Gastrocnemius medialis (tissue), 4 donors: Measurements from ENCODE around the gene EIF4E2. TPM values are rescaled to one million over a fixed set of nuclear protein-coding genes. Genes with fewer than 3 reads are reported as not detected.
A peak's percentile ranks its signal among the peaks of the same experiment; 100 is the strongest.

Source experiments
- ATAC-seq, 2 donors: fragments of 150-250 bp; one replicate each; pipeline ENCODE4 v1.9.1; 2016
- DNase-seq, 2 donors: peaks; one replicate each; pipeline ENCODE4 v3.0.0-alpha.2; 2019
- H3K27ac ChIP-seq, 4 donors: fragments of 200-600 bp; sonication (generic); 1 replicate in 1 of 4; 2 replicates in 3 of 4; pipeline ENCODE4 v1.5.1; 2016 to 2018; ENCODE audit warnings: mild to moderate bottlenecking in 2 of 4, moderate library complexity in 1 of 4
- H3K27me3 ChIP-seq, 3 donors: fragments of 200-600 bp; sonication (generic) in 2 of 3; 1 replicate in 1 of 3; 2 replicates in 2 of 3; pipeline versions ENCODE4 v1.5.1 to v1.6.0; 2016 to 2019; ENCODE audit warnings: mild to moderate bottlenecking in 1 of 3, moderate library complexity in 1 of 3
- H3K36me3 ChIP-seq, 2 donors: fragments of 200-600 bp; sonication (generic) in 1 of 2; one replicate each; pipeline ENCODE4 v1.5.1; 2017 to 2018
- H3K4me1 ChIP-seq, 2 donors: fragments of 200-600 bp; sonication (generic) in 1 of 2; one replicate each; pipeline ENCODE4 v1.5.1; 2016 to 2017; ENCODE audit warnings: mild to moderate bottlenecking in 2 of 2
- H3K4me3 ChIP-seq, 4 donors: fragments of 200-600 bp; sonication (generic) in 3 of 4; 1 replicate in 1 of 4; 2 replicates in 3 of 4; pipeline ENCODE4 v1.5.1; 2016 to 2019; ENCODE audit warnings: mild to moderate bottlenecking in 2 of 4
- H3K9me3 ChIP-seq, 3 donors: fragments of 200-600 bp; sonication (generic) in 2 of 3; 1 replicate in 1 of 3; 2 replicates in 2 of 3; pipeline ENCODE4 v1.5.1; 2016 to 2019
- POLR2A ChIP-seq, 2 donors: fragments of 450-650 bp; IDR thresholded peaks; one replicate each; pipeline ENCODE4 v1.6.1; 2017; ENCODE audit warnings: antibody characterized with exemption in 2 of 2, mild to moderate bottlenecking in 2 of 2, moderate library complexity in 2 of 2
- in situ Hi-C, 4 donors: fragments of 200-750 bp; cut with MboI; loops; one replicate each; pipeline versions ENCODE4 v1.15.0 to v1.8.0; 2017; ENCODE audit warnings: low sequenced_read_pairs in 4 of 4
- intact Hi-C: fragments of 100-400 bp; cut with DNase I; formaldehyde crosslinking; loops from one replicate; pipeline ENCODE4 v1.15.1; 2023; ENCODE audit warnings: low total_unique reads
- total RNA-seq, 4 donors: library from RNA; depleted of rRNA; stranded (reverse); fragments of >200 nt; gene quantifications; one replicate each; pipeline versions ENCODE4 v1.1.0 to v1.2.3, GENCODE V29; 2016
- TF ChIP-seq, protein P1 (sequence below), 5 experiments: fragments of 450-650 bp in 3 of 5; fragments of 200-600 bp in 2 of 5; sonication (generic) in 2 of 5; IDR thresholded peaks in 4 of 5; conservative IDR thresholded peaks in 1 of 5; 1 replicate in 4 of 5; 2 replicates in 1 of 5; pipeline ENCODE4 v1.5.1; 2016 to 2019; ENCODE audit warnings: antibody characterized with exemption in 5 of 5, mild to moderate bottlenecking in 3 of 5, moderate library complexity in 3 of 5

Gene EIF4E2
- total RNA-seq, 4 donors from 2014 or later, result 57.9 to 111 (median 71.2) TPM

GRCh38 chr2:232520489-232520888 is 30.0 kb upstream of the EIF4E2 start:
- TF ChIP-seq, protein P1, sequence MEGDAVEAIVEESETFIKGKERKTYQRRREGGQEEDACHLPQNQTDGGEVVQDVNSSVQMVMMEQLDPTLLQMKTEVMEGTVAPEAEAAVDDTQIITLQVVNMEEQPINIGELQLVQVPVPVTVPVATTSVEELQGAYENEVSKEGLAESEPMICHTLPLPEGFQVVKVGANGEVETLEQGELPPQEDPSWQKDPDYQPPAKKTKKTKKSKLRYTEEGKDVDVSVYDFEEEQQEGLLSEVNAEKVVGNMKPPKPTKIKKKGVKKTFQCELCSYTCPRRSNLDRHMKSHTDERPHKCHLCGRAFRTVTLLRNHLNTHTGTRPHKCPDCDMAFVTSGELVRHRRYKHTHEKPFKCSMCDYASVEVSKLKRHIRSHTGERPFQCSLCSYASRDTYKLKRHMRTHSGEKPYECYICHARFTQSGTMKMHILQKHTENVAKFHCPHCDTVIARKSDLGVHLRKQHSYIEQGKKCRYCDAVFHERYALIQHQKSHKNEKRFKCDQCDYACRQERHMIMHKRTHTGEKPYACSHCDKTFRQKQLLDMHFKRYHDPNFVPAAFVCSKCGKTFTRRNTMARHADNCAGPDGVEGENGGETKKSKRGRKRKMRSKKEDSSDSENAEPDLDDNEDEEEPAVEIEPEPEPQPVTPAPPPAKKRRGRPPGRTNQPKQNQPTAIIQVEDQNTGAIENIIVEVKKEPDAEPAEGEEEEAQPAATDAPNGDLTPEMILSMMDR (IDR thresholded peaks at IDR 0.05 in 4 of 5, conservative IDR thresholded peaks at IDR 0.05 in 1 of 5), result no peak
- TF ChIP-seq POLR2A (IDR thresholded peaks at IDR 0.05), result no peak
- ATAC-seq (no peak), DNase-seq (no peak)
- intact Hi-C loops, result loop anchor here (10.0 kb wide), 1 partner anchor 206 kb away; no protein-coding TSS in a partner anchor
- Histone ChIP-seq H3K4me3 (no peak overlapping the region), H3K9me3 (no peaks in the 10 kb centered on the region), H3K27ac (no peak overlapping the region), H3K36me3 (no peaks in the 10 kb centered on the region), H3K27me3 (peaks cover 0 to 7% (median 0%) of the 10 kb centered on the region in 3 donors), H3K4me1 (peaks cover 17 to 26% of the 10 kb centered on the region in 2 donors)
- in situ Hi-C loops, result loop anchor here in 1 of 4 donors (25.0 kb wide), 1 partner anchor 608 kb away; no protein-coding TSS in a partner anchor

DNA sequence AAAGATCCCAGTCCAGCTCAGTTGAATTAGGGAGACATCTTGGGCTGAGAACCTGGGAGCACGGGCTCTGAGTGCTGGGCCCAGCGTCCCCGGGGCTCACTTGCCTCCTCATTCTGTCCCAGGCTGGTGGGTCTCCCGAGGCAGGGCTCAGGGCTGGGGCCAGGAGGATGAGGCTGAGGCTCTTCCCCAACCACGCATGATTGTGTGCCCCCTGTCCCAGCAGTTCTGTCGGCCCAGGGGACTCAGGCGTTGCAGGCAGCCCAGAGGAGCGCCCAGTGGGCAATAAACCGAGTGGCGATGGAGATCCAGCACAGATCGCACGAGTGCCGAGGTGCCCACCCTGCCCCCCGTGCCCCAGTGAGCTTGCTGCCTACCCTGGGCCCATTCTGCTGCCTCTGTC is 29.4 kb upstream of the EIF4E2 start:
- in situ Hi-C loops, result loop anchor here in 1 of 4 donors (25.0 kb wide), 1 partner anchor 609 kb away; no protein-coding TSS in a partner anchor

GRCh38 chr2:232521959-232522622 is 28.4 kb upstream of the EIF4E2 start:
- peak; percentile 12 to 18 for ATAC-seq

More for the DNA sequence above, 29.4 kb upstream of the EIF4E2 start:
- no peak overlapping the region for H3K27ac ChIP-seq
- ATAC-seq (no peak), DNase-seq (no peak)
- H3K4me3 ChIP-seq, result no peak overlapping the region
- H3K36me3 ChIP-seq, result no peaks in the 10 kb centered on the region
- peaks cover 0 to 7% (median 0%) of the 10 kb centered on the region in 3 donors for H3K27me3 ChIP-seq
- H3K9me3 ChIP-seq, result no peaks in the 10 kb centered on the region
- H3K4me1 ChIP-seq, result peaks cover 13 to 30% of the 10 kb centered on the region in 2 donors
- TF ChIP-seq, protein P1 (IDR thresholded peaks at IDR 0.05 in 4 of 5, conservative IDR thresholded peaks at IDR 0.05 in 1 of 5), result no peak
- TF ChIP-seq POLR2A (IDR thresholded peaks at IDR 0.05), result no peak
- intact Hi-C loops, result loop anchor here (10.0 kb wide), 1 partner anchor 206 kb away; no protein-coding TSS in a partner anchor

DNA sequence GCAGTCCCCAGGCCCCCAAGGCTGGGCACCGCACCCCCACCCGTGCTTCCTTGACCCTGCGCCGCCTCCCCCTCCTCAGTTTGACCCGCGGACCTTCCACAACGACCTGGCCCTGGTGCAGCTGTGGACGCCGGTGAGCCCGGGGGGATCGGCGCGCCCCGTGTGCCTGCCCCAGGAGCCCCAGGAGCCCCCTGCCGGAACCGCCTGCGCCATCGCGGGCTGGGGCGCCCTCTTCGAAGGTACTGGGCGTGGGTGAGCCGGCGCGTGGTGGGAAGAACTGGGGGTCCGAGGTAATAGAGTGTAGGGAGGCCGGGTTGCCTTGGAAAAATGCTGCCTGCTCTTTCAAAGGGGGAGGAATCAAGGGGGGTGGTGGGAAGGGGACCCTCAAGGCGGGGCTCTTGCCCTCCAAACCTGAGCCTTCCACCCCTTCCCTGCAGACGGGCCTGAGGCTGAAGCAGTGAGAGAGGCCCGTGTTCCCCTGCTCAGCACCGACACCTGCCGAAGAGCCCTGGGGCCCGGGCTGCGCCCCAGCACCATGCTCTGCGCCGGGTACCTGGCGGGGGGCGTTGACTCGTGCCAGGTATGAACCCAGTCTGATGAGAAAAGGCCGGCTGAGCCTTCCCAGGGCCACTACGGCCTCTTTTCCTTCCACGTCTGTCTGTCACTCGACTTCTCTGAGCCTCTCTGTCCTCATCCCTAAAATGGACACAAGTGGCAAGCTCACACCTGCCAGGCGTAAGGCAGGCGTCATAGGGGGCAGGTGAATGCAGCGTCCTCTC is 27.7 kb upstream of the EIF4E2 start:
- peaks cover 0 to 7% (median 0%) of the 10 kb centered on the region in 3 donors for H3K27me3 ChIP-seq
- no peak for ATAC-seq
- peaks cover 25 to 38% of the 10 kb centered on the region in 2 donors for H3K4me1 ChIP-seq

More at GRCh38 chr2:232521959-232522622, 28.4 kb upstream of the EIF4E2 start:
- TF ChIP-seq, protein P1 (IDR thresholded peaks at IDR 0.05 in 4 of 5, conservative IDR thresholded peaks at IDR 0.05 in 1 of 5), result peak in 4 of 5 experiments; percentile 85 to 97 (median 96)
- no peak for TF ChIP-seq POLR2A (IDR thresholded peaks at IDR 0.05)
- peaks cover 18 to 34% of the 10 kb centered on the region in 2 donors for H3K4me1 ChIP-seq
- H3K4me3 ChIP-seq, result peak overlapping the region; percentile 27 to 49 (median 38)
- in situ Hi-C loops, result loop anchor here in 1 of 4 donors (25.0 kb wide), 1 partner anchor 610 kb away; no protein-coding TSS in a partner anchor
- H3K27me3 ChIP-seq, result peaks cover 0 to 7% (median 0%) of the 10 kb centered on the region in 3 donors
- no peaks in the 10 kb centered on the region for H3K36me3 ChIP-seq
- no peaks in the 10 kb centered on the region for H3K9me3 ChIP-seq
- peak overlapping the region in 1 of 4 donors; percentile 93 for H3K27ac ChIP-seq
- intact Hi-C loops, result loop anchor here (1.0 to 10.0 kb wide), 3 partner anchors 76 to 597 kb away; no protein-coding TSS in a partner anchor
- peak in 1 of 2 donors; percentile 44 for DNase-seq

More for the DNA sequence above, 27.7 kb upstream of the EIF4E2 start:
- in situ Hi-C loops, result loop anchor here in 1 of 4 donors (25.0 kb wide), 1 partner anchor 611 kb away; no protein-coding TSS in a partner anchor
- no peak for DNase-seq
- H3K4me3 ChIP-seq, result peak overlapping the region; percentile 49 to 67 (median 58)
- H3K27ac ChIP-seq, result peak overlapping the region; percentile 90 to 97 (median 94)
- no peaks in the 10 kb centered on the region for H3K36me3 ChIP-seq
- no peaks in the 10 kb centered on the region for H3K9me3 ChIP-seq
- TF ChIP-seq POLR2A (IDR thresholded peaks at IDR 0.05), result no peak
- TF ChIP-seq, protein P1 (IDR thresholded peaks at IDR 0.05 in 4 of 5, conservative IDR thresholded peaks at IDR 0.05 in 1 of 5), result no peak
- intact Hi-C loops, result loop anchor here (1.0 to 10.0 kb wide), 3 partner anchors 77 to 598 kb away; no protein-coding TSS in a partner anchor
